ENCODE measurements around the gene RCSD1.

RCSD1 gene

DNA sequence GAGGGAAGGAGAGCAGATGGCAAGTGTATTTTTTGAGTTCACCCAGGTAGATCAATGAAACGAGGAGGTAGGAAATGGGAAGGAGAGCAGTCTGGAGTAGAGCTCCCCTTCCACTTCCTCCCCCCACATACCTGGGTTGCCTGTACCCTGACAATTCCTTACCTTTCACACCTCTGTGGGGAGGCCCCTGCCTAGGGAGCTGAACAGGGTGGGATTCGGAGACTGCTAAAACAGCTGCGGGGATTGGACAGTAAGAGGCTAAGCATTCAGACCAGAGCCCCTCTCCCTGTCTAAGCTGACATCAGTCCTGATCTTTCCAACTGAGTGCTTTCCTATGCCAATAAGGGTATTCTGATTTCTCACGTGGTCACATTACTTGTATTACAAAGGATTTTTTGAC lies 14.5 kb downstream of the RCSD1 start:
- Histone ChIP-seq H3K4me1 (ENCODE audit: insufficient read depth, low read length, poor library complexity, severe bottlenecking) (peaks cover 71% of the 10 kb centered on the region), H3K4me3 (ENCODE audit: low read length, poor library complexity, severe bottlenecking) (no peak overlapping the region), H3F3A (ENCODE audit: low read depth) (no peaks in the 10 kb centered on the region; the same call in 1 of the 2 replicates), H3K27me3 (ENCODE audit: insufficient read depth, low read length, poor library complexity, severe bottlenecking) (no peaks in the 10 kb centered on the region), H3K36me3 (ENCODE audit: insufficient read depth, low read length) (peaks cover 5% of the 10 kb centered on the region; the same call in 1 of the 2 replicates), H3K9me2 (replicated peaks; ENCODE audit: low read depth, low read length) (no peaks in the 10 kb centered on the region), H3K9ac (ENCODE audit: low read depth, low read length, poor library complexity, severe bottlenecking) (no peak overlapping the region), H3K4me2 (ENCODE audit: low read depth, low read length, poor library complexity, severe bottlenecking) (peak overlapping the region; percentile 32), H4K20me1 (ENCODE audit: insufficient read depth, low read length, poor library complexity, severe bottlenecking) (peaks cover 9% of the 10 kb centered on the region), H3K9me3 (ENCODE audit: insufficient read depth, low read depth, low read length) (no peaks in the 10 kb centered on the region), H2AFZ (ENCODE audit: low read length) (no peak overlapping the region), H3K79me2 (ENCODE audit: insufficient read depth, low read length) (peaks cover 81% of the 10 kb centered on the region)
- no peak for TF ChIP-seq EZH2phosphoT487 (IDR thresholded peaks at IDR 0.05; ENCODE audit: borderline replicate concordance)
- TF ChIP-seq, protein P1, sequence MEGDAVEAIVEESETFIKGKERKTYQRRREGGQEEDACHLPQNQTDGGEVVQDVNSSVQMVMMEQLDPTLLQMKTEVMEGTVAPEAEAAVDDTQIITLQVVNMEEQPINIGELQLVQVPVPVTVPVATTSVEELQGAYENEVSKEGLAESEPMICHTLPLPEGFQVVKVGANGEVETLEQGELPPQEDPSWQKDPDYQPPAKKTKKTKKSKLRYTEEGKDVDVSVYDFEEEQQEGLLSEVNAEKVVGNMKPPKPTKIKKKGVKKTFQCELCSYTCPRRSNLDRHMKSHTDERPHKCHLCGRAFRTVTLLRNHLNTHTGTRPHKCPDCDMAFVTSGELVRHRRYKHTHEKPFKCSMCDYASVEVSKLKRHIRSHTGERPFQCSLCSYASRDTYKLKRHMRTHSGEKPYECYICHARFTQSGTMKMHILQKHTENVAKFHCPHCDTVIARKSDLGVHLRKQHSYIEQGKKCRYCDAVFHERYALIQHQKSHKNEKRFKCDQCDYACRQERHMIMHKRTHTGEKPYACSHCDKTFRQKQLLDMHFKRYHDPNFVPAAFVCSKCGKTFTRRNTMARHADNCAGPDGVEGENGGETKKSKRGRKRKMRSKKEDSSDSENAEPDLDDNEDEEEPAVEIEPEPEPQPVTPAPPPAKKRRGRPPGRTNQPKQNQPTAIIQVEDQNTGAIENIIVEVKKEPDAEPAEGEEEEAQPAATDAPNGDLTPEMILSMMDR (conservative IDR thresholded peaks at IDR 0.05; ENCODE audit: low read length), result no peak

DNA sequence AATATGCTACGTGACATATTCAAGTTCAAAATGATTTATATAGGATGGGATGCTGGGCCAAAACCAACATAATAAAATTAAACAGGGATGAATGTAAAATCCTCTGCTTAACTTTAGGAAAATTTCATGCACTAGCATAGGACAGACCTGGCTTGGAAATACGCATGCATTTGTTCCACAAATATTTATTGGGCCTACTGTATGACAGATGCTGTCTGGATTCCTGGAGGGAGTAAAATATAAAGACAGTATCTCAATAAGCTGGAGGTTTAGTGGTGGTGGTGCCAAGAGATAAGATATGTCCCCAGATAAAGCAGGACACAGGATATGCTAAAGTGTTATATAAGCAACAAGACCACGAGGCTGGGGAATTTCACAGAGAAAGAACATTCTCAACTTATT lies 15.1 kb downstream of the RCSD1 start:
- Histone ChIP-seq H3F3A (ENCODE audit: low read depth) (peaks cover 3% of the 10 kb centered on the region; the same call in 1 of the 2 replicates), H4K20me1 (ENCODE audit: insufficient read depth, low read length, poor library complexity, severe bottlenecking) (peaks cover 9% of the 10 kb centered on the region), H3K9ac (ENCODE audit: low read depth, low read length, poor library complexity, severe bottlenecking) (no peak overlapping the region), H3K9me3 (ENCODE audit: insufficient read depth, low read depth, low read length) (no peaks in the 10 kb centered on the region), H3K9me2 (replicated peaks; ENCODE audit: low read depth, low read length) (no peaks in the 10 kb centered on the region), H3K36me3 (ENCODE audit: insufficient read depth, low read length) (peaks cover 2% of the 10 kb centered on the region; the same call in 1 of the 2 replicates), H3K79me2 (ENCODE audit: insufficient read depth, low read length) (peaks cover 78% of the 10 kb centered on the region), H3K27me3 (ENCODE audit: insufficient read depth, low read length, poor library complexity, severe bottlenecking) (no peaks in the 10 kb centered on the region), H3K4me3 (ENCODE audit: low read length, poor library complexity, severe bottlenecking) (no peak overlapping the region), H3K4me1 (ENCODE audit: insufficient read depth, low read length, poor library complexity, severe bottlenecking) (peaks cover 74% of the 10 kb centered on the region), H3K4me2 (ENCODE audit: low read depth, low read length, poor library complexity, severe bottlenecking) (peak overlapping the region; percentile 32), H2AFZ (ENCODE audit: low read length) (no peak overlapping the region)
- TF ChIP-seq EZH2phosphoT487 (IDR thresholded peaks at IDR 0.05; ENCODE audit: borderline replicate concordance), result no peak
- TF ChIP-seq, protein P1 (conservative IDR thresholded peaks at IDR 0.05; ENCODE audit: low read length), result no peak

DNA sequence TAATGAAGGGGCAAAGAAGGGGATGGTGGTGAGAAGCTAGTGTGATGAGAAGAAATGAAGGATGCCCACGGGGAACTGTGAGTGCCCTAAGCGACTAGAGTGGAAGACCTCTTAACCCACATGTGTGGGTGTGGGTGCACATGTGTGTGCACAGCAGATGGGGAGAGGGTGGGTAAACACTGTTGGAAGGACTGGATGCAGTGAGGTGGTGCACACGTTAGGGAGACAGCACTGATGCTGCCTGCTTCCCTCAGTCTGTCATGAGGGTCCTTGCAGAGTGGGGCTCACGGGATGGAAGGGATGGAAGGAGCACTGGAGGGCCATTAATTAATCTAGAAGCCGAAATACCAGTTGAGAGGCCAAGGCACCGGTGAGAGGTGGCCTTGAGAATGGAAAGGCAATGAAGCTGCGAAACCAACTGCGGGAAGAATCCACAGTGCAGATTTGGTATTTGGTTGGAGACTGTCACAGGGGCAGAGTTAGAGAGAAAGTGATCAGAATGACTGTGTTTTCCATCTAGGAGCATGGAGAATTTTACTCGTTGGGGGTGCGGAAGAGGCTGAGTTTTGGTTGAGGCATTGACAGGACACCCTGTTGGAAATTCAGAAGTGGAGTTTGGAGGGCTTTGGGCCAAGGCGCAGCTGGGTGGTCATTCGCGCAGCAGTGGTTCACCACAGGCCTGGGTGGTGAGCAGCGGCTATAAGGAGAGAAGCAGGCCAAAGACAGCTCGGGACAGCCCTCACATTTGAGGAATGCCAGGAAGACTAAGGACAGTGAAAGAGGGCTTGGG lies 15.8 kb downstream of the RCSD1 start:
- Histone ChIP-seq H3K36me3 (ENCODE audit: insufficient read depth, low read length) (no peaks in the 10 kb centered on the region; the same call in 1 of the 2 replicates), H3K79me2 (ENCODE audit: insufficient read depth, low read length) (peaks cover 73% of the 10 kb centered on the region), H3K9me2 (replicated peaks; ENCODE audit: low read depth, low read length) (no peaks in the 10 kb centered on the region), H3K4me1 (ENCODE audit: insufficient read depth, low read length, poor library complexity, severe bottlenecking) (peaks cover 77% of the 10 kb centered on the region), H3K9me3 (ENCODE audit: insufficient read depth, low read depth, low read length) (no peaks in the 10 kb centered on the region), H3K4me2 (ENCODE audit: low read depth, low read length, poor library complexity, severe bottlenecking) (peak overlapping the region; percentile 32), H3K4me3 (ENCODE audit: low read length, poor library complexity, severe bottlenecking) (no peak overlapping the region), H3F3A (ENCODE audit: low read depth) (peaks cover 7% of the 10 kb centered on the region; the same call in 1 of the 2 replicates), H2AFZ (ENCODE audit: low read length) (no peak overlapping the region), H4K20me1 (ENCODE audit: insufficient read depth, low read length, poor library complexity, severe bottlenecking) (peaks cover 9% of the 10 kb centered on the region), H3K9ac (ENCODE audit: low read depth, low read length, poor library complexity, severe bottlenecking) (no peak overlapping the region), H3K27me3 (ENCODE audit: insufficient read depth, low read length, poor library complexity, severe bottlenecking) (no peaks in the 10 kb centered on the region)
- TF ChIP-seq, protein P1 (conservative IDR thresholded peaks at IDR 0.05; ENCODE audit: low read length), result no peak
